Heart left ventricle (tissue), 16 donors: ENCODE data around the gene COL23A1. TPM values are rescaled to one million over a fixed set of nuclear protein-coding genes. Genes with fewer than 3 reads are reported as not detected.
A peak's percentile ranks its signal among the peaks of the same experiment; 100 is the strongest.

Experiments used
- ATAC-seq, 4 donors: fragments of 200-7000 bp; cut with Tn5 transposase; one replicate each; pipeline ENCODE4 v1.9.1; 2020 to 2022; ENCODE audit warnings: moderate library complexity in 4 of 4, mild to moderate bottlenecking in 3 of 4, moderate number of reproducible peaks in 1 of 4
- DNase-seq, 5 donors: peaks; one replicate each; pipeline ENCODE4 v3.0.0-alpha.2; 2020
- H3K27ac ChIP-seq, 12 donors: fragments of 200-600 bp; sonication (generic) in 4 of 12; one replicate each; pipeline versions ENCODE4 v1.5.0 to v1.8.0; 2016 to 2022; ENCODE audit warnings: mild to moderate bottlenecking in 2 of 12
- H3K27me3 ChIP-seq, 9 donors: fragments of 200-600 bp; sonication (generic) in 2 of 9; one replicate each; pipeline versions ENCODE4 v1.5.1 to v1.8.0; 2016 to 2022; ENCODE audit warnings: mild to moderate bottlenecking in 3 of 9
- H3K36me3 ChIP-seq, 9 donors: fragments of 200-600 bp; sonication (generic) in 2 of 9; one replicate each; pipeline versions ENCODE4 v1.5.0 to v1.8.0; 2018 to 2022; ENCODE audit warnings: mild to moderate bottlenecking in 2 of 9
- H3K4me1 ChIP-seq, 12 donors: fragments of 200-600 bp; sonication (generic) in 4 of 12; one replicate each; pipeline versions ENCODE4 v1.5.0 to v1.8.0; 2016 to 2022; ENCODE audit warnings: mild to moderate bottlenecking in 3 of 12
- H3K4me3 ChIP-seq, 12 donors: fragments of 200-600 bp; sonication (generic) in 4 of 12; one replicate each; pipeline versions ENCODE4 v1.5.0 to v1.8.0; 2017 to 2022; ENCODE audit warnings: mild to moderate bottlenecking in 9 of 12, moderate library complexity in 4 of 12
- H3K9me3 ChIP-seq, 12 donors: fragments of 200-600 bp; sonication (generic) in 4 of 12; one replicate each; pipeline versions ENCODE4 v1.5.0 to v1.8.0; 2016 to 2022; ENCODE audit warnings: mild to moderate bottlenecking in 1 of 12
- CTCF ChIP-seq, 12 donors: fragments of 200-600 bp; sonication (generic) in 4 of 12; IDR thresholded peaks; one replicate each; pipeline versions ENCODE4 v1.5.0 to v1.8.0; 2018 to 2022; ENCODE audit warnings: antibody characterized with exemption in 12 of 12, mild to moderate bottlenecking in 5 of 12
- POLR2A ChIP-seq, 2 donors: fragments of 450-650 bp; IDR thresholded peaks; one replicate each; pipeline ENCODE4 v1.6.1; 2017; ENCODE audit warnings: antibody characterized with exemption in 2 of 2, mild to moderate bottlenecking in 2 of 2, moderate library complexity in 2 of 2
- WGBS, 4 donors: extraction: QIAGEN DNeasy Blood & Tissue Kit in 2 of 4; methylation state at CpG; one replicate each; pipeline versions ENCODE4 v1.1.5 to v1.1.7; 2013 to 2018; 5-methylcytosine and 5-hydroxymethylcytosine counted together
- intact Hi-C, 10 donors: fragments of 100-400 bp; cut with DNase I; formaldehyde crosslinking; loops; one replicate each; pipeline versions ENCODE4 v1.11.1 to v1.14.2; 2022
- polyA plus RNA-seq, 2 donors: library from polyadenylated mRNA; stranded (reverse); fragments of 200-250 nt; gene quantifications; one replicate each; pipeline ENCODE4 v1.2.3, GENCODE V29; 2013
- total RNA-seq, 9 donors: library from RNA; depleted of rRNA in 2 of 9; stranded (reverse); fragments of >200 nt in 2 of 9; fragmentation: NEBNext Ultra II Directional in 3 of 9; extraction: Animal tissue kit (Norgen Biotek cat#: 25700) in 3 of 9; gene quantifications; one replicate each; pipeline versions ENCODE4 v1.1.0 to v1.2.4, GENCODE V29; 2016 to 2023
- donor health status: ischemic (EF 13 %, LVEDD 7.1; RV severe dilation, severe dysfunction).
- donor health status: healthy with polysubstance abuse.
- donor health status: DM: no; HTN: yes; CAD: no.
- donor health status: DM: no; HTN: no; CAD: no.
- donor health status: ischemic (EF 25% LVEDD 6.9; RV normal size, moderate dysfunction).
- donor health status: ischemic (EF 25% LVEDD 5.7; RV mildly dilated, moderate dysfunction).
- donor health status: healthy.
- donor health status: DM: yes; HTN: yes; CAD: no.
- donor health status: ischemic (EF 35%, LVEDD 5.7; RV mildly dilated, moderate dysfunction).
- donor health status: nonischemic (EF 11% LVEDD 7.7; RV severe dilation, severe dysfunction).
- donor health status: DM: yes; HTN: yes; CAD: no.
- donor health status: PGD.
- donor health status: ischemic (EF 29% LVEDD 5.4; RV normal size, mild dysfunction).
- donor health status: nonischemic (EF 23%, LVEDD 6.1; RV moderate dilation, normal function).

The COL23A1 gene
- total and polyA plus RNA-seq, 11 donors, result 6.0 to 33.0 (median 18.8) TPM

- ATAC-seq, result peak in 3 of 4 donors; percentile 70 to 73 (median 73)
- peaks cover 0 to 12% (median 0%) of the 10 kb centered on the region in 9 donors for H3K27me3 ChIP-seq
- TF ChIP-seq CTCF (IDR thresholded peaks at IDR 0.05), result no peak
- TF ChIP-seq POLR2A (IDR thresholded peaks at IDR 0.05), result no peak
- no peaks in the 10 kb centered on the region for H3K9me3 ChIP-seq
- H3K4me3 ChIP-seq, result peak overlapping the region in 2 of 12 donors; percentile 13 to 15
- H3K27ac ChIP-seq, result no peak overlapping the region
- peak in 4 of 5 donors; percentile 35 to 68 (median 59) for DNase-seq
- 21 to 33% (median 30%) methylated on average over 13 of the region's 13 CpGs for WGBS, 4 donors
- peaks cover 0 to 17% (median 11%) of the 10 kb centered on the region in 12 donors for H3K4me1 ChIP-seq
- H3K36me3 ChIP-seq, result no peaks in the 10 kb centered on the region
- intact Hi-C loops, result no loop called here
These were observed 233.7 kb downstream of the COL23A1 start for GRCh38 chr5:178356431-178356872.

GRCh38 chr5:178355671-178356070 lies 234.5 kb downstream of the COL23A1 start:
- Histone ChIP-seq H3K36me3 (no peaks in the 10 kb centered on the region), H3K4me1 (peaks cover 0 to 20% (median 11%) of the 10 kb centered on the region in 12 donors), H3K4me3 (no peak overlapping the region), H3K27ac (no peak overlapping the region), H3K27me3 (peaks cover 0 to 12% (median 0%) of the 10 kb centered on the region in 9 donors), H3K9me3 (no peaks in the 10 kb centered on the region)
- intact Hi-C loops, result no loop called here
- ATAC-seq, result no peak
- peak in 1 of 5 donors; percentile 3 for DNase-seq
- TF ChIP-seq CTCF (IDR thresholded peaks at IDR 0.05) (no peak), POLR2A (IDR thresholded peaks at IDR 0.05) (no peak)
- 86 to 92% (median 90%) methylated on average over 9 of the region's 9 CpGs for WGBS, 4 donors

GRCh38 chr5:178353461-178353860 lies 236.7 kb downstream of the COL23A1 start:
- H3K27me3 ChIP-seq, result peaks cover 0 to 12% (median 0%) of the 10 kb centered on the region in 9 donors
- no peaks in the 10 kb centered on the region for H3K9me3 ChIP-seq
- H3K4me1 ChIP-seq, result peaks cover 0 to 22% (median 11%) of the 10 kb centered on the region in 12 donors
- no peak overlapping the region for H3K4me3 ChIP-seq
- no peak for TF ChIP-seq CTCF (IDR thresholded peaks at IDR 0.05)
- TF ChIP-seq POLR2A (IDR thresholded peaks at IDR 0.05), result no peak
- ATAC-seq (no peak), DNase-seq (peak in 1 of 5 donors; percentile 5)
- no peaks in the 10 kb centered on the region for H3K36me3 ChIP-seq
- intact Hi-C loops, result no loop called here
- H3K27ac ChIP-seq, result no peak overlapping the region
- 87 to 91% (median 89%) methylated on average over 9 of the region's 9 CpGs for WGBS, 4 donors

- Histone ChIP-seq H3K36me3 (no peaks in the 10 kb centered on the region), H3K27ac (no peak overlapping the region), H3K4me1 (peaks cover 0 to 17% (median 8%) of the 10 kb centered on the region in 12 donors), H3K27me3 (peaks cover 0 to 12% (median 0%) of the 10 kb centered on the region in 9 donors), H3K4me3 (no peak overlapping the region), H3K9me3 (no peaks in the 10 kb centered on the region)
- ATAC-seq (no peak), DNase-seq (peak in 2 of 5 donors; percentile 3 to 25)
- WGBS, 4 donors, result 92 to 94% (median 94%) methylated on average over 8 of the region's 8 CpGs
- intact Hi-C loops, result no loop called here
- no peak for TF ChIP-seq POLR2A (IDR thresholded peaks at IDR 0.05)
- no peak for TF ChIP-seq CTCF (IDR thresholded peaks at IDR 0.05)
These were observed 238.2 kb downstream of the COL23A1 start for GRCh38 chr5:178352035-178352349.
